EL (cell line): Measurements from ENCODE around the gene SLC7A10.
"Not testable (repeated sequence)": the region's sequence is repeated elsewhere in the genome, so short reads cannot be mapped to it uniquely, and the experiment has no call there.

ENCODE experiments used
- DNase-seq: peaks from one replicate; pipeline ENCODE4 v3.0.0-alpha.2; 2016

Gene SLC7A10

GRCh38 chr19:33175156-33175782 is 50.4 kb downstream of the SLC7A10 start:
- no peak for DNase-seq

- DNase-seq, result no peak
These were observed 51.5 kb downstream of the SLC7A10 start for GRCh38 chr19:33174186-33174585.

- peak; percentile 59 for DNase-seq
These were observed 53.7 kb downstream of the SLC7A10 start for GRCh38 chr19:33171916-33172359.

GRCh38 chr19:33171222-33171795 is 54.3 kb downstream of the SLC7A10 start:
- DNase-seq, result no peak

- no peak for DNase-seq
These were observed 57.1 kb downstream of the SLC7A10 start for GRCh38 chr19:33168528-33168927.

- DNase-seq, result no peak
These were observed 58.2 kb downstream of the SLC7A10 start for GRCh38 chr19:33167438-33167837.

GRCh38 chr19:33166037-33166436 is 59.6 kb downstream of the SLC7A10 start:
- DNase-seq, result not testable (repeated sequence)

- DNase-seq, result no peak
These were observed 62.2 kb downstream of the SLC7A10 start for GRCh38 chr19:33163481-33163880.

GRCh38 chr19:33161201-33161600 is 64.4 kb downstream of the SLC7A10 start:
- no peak for DNase-seq

GRCh38 chr19:33159893-33160292 is 65.8 kb downstream of the SLC7A10 start:
- DNase-seq, result no peak

- no peak for DNase-seq
These were observed 66.5 kb downstream of the SLC7A10 start for GRCh38 chr19:33159149-33159548.
